Stomach (tissue), 4 donors: ENCODE measurements around the gene CENPU.
"Not testable (repeated sequence)": the region's sequence is repeated elsewhere in the genome, so short reads cannot be mapped to it uniquely, and the experiment has no call there.

Experiments
- EP300 ChIP-seq: sonication (generic); formaldehyde crosslinking; IDR thresholded peaks from one replicate; pipeline ENCODE4 v1.6.1; 2017; ENCODE audit warnings: antibody characterized with exemption
- POLR2A ChIP-seq, 4 donors: fragments of 450-650 bp; IDR thresholded peaks; one replicate each; pipeline ENCODE4 v1.6.1; 2016; ENCODE audit warnings: antibody characterized with exemption in 4 of 4, control low read depth in 2 of 4, mild to moderate bottlenecking in 1 of 4, moderate library complexity in 1 of 4
- POLR2AphosphoS5 ChIP-seq, 3 donors: sonication (generic); formaldehyde crosslinking; IDR thresholded peaks; one replicate each; pipeline ENCODE4 v1.6.1; 2016; ENCODE audit warnings: antibody characterized with exemption in 3 of 3
- TF ChIP-seq, protein P1 (sequence below), 7 experiments: fragments of 450-650 bp in 4 of 7; fragments of 200-600 bp in 3 of 7; sonication (generic) in 3 of 7; IDR thresholded peaks; one replicate each; pipeline ENCODE4 v1.5.1; 2016 to 2019; ENCODE audit warnings: antibody characterized with exemption in 7 of 7, control low read depth in 2 of 7, mild to moderate bottlenecking in 1 of 7

DNA sequence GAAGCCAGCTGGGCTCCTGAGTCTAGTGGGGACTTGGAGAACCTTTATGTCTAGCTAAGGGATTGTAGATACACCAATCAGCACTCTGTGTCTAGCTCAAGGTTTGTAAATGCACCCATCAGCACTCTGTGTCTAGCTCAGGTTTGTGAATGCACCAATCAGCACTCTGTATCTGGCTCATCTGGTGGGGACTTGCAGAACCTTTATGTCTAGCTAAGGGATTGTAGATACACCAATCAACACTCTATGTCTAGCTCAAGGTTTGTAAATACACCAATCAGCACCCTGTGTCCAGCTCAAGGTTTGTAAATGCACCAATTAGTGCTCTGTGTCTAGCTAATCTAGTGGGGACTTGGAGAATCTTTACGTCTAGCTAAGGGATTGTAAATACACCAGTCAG lies 7.8 kb upstream of the CENPU start:
- TF ChIP-seq, protein P1, sequence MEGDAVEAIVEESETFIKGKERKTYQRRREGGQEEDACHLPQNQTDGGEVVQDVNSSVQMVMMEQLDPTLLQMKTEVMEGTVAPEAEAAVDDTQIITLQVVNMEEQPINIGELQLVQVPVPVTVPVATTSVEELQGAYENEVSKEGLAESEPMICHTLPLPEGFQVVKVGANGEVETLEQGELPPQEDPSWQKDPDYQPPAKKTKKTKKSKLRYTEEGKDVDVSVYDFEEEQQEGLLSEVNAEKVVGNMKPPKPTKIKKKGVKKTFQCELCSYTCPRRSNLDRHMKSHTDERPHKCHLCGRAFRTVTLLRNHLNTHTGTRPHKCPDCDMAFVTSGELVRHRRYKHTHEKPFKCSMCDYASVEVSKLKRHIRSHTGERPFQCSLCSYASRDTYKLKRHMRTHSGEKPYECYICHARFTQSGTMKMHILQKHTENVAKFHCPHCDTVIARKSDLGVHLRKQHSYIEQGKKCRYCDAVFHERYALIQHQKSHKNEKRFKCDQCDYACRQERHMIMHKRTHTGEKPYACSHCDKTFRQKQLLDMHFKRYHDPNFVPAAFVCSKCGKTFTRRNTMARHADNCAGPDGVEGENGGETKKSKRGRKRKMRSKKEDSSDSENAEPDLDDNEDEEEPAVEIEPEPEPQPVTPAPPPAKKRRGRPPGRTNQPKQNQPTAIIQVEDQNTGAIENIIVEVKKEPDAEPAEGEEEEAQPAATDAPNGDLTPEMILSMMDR (IDR thresholded peaks at IDR 0.05) = not testable (repeated sequence)
- TF ChIP-seq POLR2A (IDR thresholded peaks at IDR 0.05); EP300; POLR2AphosphoS5 (IDR thresholded peaks at IDR 0.05): not testable (repeated sequence)
